Cortex of kidney (tissue), 1 donor: ENCODE results near the gene SMYD3.
"Not testable (repeated sequence)": the region's sequence is repeated elsewhere in the genome, so short reads cannot be mapped to it uniquely, and the experiment has no call there.

ENCODE experiments used
- DNase-seq: peaks from one replicate; lab custom pipeline; 2025; lab: John Stamatoyannopoulos, UW

SMYD3 gene

GRCh38 chr1:245988393-245989078, 518.5 kb downstream of the SMYD3 start:
- no peak for DNase-seq

DNA sequence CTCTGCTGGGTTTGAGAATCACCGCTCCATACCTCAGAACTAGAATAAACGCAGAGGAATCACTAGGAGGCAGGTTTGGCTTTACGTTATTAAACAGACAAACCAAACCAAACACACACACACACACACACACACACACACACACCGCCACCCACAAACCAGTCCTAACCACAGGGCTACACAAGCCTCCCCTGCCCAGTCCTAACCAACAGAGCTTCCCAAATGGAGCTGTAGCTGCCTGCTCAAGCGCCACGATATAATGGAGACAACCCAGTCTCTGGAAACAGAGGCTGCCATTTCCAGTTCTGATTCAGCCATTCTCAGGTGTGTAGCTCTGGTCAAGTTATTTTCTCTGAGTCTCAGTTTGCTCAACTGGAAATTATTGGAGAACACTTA, 519.1 kb downstream of the SMYD3 start:
- DNase-seq: no peak

DNA sequence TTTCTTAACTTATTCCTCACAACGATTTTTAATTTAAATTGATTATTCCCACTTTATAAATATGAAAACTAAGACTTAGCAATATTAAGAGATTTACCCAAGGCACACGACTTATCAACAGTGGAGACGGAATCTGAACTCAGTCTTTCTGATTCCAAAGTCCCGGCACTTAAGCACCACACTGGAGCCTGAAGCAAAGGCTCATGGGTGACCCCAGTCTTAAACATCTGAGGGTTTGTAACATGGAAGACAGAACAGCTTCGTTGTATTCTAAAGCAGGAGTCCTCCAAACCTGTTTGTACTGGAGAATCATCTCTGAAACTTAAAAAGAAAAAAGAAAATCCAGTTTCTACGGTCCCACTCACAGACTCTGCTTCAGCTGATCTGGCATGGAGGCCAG, 519.5 kb downstream of the SMYD3 start:
- DNase-seq: no peak

GRCh38 chr1:245987219-245987545, 519.9 kb downstream of the SMYD3 start:
- DNase-seq: no peak

- no peak for DNase-seq
Measured at GRCh38 chr1:245986404-245987218, 520.5 kb downstream of the SMYD3 start.

GRCh38 chr1:245984390-245985155, 522.5 kb downstream of the SMYD3 start:
- DNase-seq: no peak

DNA sequence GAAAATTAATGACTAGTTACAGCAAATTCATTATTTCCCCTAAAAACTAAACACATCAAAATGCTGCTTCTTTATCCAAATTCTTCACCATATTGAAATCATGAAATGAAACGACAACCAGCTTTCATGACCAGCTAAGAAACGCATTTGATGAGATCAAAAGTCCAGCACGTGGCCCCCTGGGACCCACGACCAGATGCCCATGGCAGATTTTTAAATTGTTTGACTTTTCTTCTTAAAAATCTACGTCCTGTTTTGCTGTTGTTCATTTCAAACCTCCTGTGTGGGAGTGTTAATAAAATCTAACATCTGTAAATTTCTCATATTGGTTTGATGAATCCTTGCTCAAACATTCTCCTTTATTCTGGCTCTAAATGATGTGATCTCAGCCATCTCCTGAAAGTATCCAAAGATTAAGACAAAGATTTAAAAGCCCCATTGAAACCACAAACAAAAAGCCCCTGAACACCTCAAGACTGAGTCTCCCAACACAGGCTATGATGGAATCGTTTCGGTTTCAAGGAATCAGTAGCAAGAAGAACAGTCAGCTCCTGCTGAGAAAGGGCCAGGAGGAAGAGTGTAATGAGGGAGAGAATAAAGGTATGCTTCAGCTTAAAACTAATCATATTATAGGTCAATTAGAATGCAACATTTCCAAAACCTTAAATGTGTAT, 523.6 kb downstream of the SMYD3 start:
- DNase-seq: no peak

- no peak for DNase-seq
Measured at GRCh38 chr1:245979589-245979988, 527.5 kb downstream of the SMYD3 start.

- DNase-seq: no peak
Measured at GRCh38 chr1:245978915-245979314, 528.2 kb downstream of the SMYD3 start.

DNA sequence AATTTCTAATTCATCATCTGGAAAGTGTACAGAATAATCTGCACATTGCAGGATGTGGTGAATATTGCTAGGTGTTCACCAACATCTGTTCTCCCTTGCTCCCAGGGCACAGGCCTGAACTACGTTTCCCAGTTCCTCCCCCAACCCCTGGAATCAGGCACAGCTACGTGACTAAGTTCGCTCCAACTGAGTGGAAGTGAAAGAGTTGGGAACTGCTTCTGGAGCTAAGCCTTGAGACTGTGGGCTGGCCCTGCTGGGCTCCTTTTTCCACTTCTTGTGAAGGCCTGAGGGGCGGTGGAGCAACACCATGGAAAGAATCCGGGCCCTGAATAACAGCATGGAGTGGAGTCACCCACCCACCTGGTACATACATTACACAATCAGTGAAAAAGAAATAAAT, 534.6 kb downstream of the SMYD3 start:
- no peak for DNase-seq

DNA sequence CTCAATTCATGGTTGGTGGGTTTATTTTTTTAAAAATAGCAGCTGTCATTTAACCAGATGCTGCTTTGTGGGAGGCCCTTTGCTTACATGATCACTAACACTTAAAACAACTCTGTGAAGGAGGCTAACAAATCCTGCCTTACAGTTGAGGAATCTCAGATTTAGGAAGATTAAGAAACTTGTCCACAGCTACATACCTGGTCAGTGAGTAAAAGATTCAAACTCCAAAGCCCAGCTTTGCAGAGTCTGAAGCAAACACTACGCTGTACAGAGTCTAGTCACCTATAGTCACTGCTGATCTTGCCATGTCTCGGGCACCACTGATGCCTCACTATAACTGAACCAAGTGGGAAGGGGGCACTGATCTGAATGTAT, 535.4 kb downstream of the SMYD3 start:
- DNase-seq: no peak

GRCh38 chr1:245971076-245971710, 535.9 kb downstream of the SMYD3 start:
- not testable (repeated sequence) for DNase-seq

- DNase-seq: no peak
Measured at GRCh38 chr1:245969283-245969682, 537.8 kb downstream of the SMYD3 start.

DNA sequence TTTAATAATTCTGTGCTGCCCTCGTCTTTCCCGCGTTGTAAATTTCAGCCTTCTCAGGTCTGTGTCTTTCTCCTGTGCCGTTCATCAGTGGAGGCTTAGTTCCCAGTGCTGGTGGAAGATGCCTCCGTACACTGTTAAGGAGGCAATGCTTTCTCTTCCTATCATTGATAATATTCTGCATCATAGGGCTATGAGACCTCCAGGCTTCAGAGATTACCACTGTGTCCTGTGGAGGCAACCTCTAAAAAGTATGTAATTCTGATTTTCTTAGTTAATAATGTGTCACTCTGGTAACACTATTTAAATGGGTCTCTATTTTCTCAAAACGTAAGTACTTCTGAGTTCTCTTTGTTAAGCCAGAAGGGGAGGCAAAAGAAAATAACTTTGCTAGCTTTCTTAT, 538.3 kb downstream of the SMYD3 start:
- DNase-seq: no peak

DNA sequence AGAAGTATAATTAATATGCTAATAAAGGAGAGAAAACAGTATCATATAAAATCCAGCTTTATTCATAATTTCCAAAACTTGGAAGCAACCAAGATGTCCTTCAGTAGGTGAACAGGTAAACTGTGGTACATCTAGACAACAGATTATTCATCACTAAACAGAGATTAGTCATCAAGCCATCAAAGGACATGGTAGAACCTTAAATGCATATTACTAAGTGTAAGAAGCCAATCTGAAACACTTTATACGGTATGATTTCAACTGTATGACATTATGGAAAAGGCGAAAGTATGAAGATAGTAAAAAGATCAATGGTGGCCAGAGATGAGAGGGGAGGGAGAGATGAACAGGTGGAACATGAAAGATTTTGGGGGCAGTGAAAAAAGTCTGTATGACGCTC, 541.7 kb downstream of the SMYD3 start:
- DNase-seq: no peak

GRCh38 chr1:245963649-245964048, 543.4 kb downstream of the SMYD3 start:
- no peak for DNase-seq

DNA sequence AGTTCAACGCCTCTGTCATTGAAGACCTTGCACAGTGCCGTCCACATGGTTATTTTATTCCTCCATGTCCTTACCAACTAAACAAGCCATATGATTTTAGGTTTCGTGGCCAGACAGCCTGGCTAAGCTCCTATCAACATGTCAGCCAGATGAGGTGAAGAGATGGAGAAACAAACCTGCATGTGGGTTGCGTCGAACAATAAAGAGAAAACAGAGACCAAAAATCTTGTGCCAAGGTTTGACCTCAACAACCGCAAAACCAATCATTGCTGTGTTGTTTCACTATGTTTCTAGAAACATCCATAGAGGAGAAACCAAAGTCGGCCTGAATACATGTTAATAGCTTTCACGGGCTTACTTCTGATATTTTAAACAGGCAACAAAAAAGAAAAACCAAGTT, 544.6 kb downstream of the SMYD3 start:
- no peak for DNase-seq

DNA sequence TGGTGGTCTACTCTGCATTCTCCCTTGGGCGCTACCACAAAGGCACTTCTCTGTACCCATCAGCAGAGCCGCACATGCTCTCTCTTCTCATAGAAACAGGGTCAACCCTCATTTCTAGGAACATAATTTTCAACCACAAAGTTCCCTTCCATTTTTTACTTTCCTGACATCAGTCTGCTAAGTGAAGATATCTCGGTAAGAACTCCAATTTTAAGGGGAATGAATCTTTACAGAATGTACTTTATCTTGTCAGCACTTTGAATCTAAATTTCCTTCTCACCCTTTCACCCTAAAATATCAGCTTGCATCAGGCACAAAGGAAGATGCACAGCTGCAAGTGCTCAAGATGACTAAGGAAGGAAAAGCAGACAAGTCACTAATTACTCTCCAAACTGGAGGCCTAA, 545.9 kb downstream of the SMYD3 start:
- DNase-seq: no peak

DNA sequence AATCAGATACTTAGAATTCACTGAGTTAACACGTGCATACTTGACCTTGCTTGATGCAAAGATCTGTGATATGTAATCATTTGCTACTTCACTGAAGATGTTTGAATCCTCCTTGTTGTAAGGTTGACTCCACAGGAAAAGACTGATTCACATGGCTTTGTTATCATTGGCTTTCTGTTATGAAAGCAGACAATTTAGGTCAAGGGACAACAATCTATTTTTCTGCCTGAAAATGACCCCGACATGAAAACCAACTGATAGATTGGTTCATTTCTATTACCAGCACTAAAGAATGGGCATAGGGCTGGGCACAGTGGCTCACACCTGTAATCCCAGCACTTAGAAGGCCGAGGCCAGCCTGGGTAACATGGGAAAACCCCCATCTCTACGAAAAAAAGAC, 546.9 kb downstream of the SMYD3 start:
- no peak for DNase-seq

DNA sequence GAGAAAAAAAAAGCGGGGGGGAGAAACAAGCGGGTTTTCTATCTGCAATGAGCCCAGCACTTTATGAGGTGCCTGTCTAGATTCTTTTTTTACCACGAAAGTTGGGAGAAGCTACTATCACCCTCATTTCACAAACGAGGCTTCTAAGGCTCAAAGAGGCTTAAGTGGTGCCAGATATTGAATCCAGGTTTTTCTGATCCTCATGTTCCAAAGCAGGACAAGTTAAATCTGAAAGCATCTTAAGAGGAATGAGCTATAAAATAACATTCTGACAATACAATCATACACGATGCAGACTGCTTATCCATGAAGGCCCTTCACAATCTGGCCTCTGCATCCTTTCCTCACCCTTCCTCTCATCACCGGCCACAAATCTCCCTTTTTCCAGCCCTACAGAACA, 549.1 kb downstream of the SMYD3 start:
- DNase-seq: no peak

DNA sequence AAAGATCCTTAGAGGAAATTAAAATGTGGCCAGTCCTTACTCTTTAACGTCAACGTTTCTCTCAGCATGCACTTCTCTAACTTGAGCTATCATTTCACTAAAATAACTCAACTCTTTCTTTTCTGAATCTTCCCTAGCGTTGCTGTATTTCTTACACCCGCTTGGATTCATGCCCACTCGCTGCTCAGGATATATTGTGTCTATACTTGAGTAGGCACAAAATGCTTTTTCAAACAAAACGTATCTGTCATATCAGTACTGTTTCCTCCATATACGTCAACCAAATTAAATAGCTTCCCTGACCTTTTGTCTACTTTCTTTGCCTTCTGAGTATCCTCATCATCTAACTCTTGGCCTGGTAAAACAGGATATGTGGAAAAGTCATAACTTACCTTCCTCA, 549.7 kb downstream of the SMYD3 start:
- DNase-seq: no peak

DNA sequence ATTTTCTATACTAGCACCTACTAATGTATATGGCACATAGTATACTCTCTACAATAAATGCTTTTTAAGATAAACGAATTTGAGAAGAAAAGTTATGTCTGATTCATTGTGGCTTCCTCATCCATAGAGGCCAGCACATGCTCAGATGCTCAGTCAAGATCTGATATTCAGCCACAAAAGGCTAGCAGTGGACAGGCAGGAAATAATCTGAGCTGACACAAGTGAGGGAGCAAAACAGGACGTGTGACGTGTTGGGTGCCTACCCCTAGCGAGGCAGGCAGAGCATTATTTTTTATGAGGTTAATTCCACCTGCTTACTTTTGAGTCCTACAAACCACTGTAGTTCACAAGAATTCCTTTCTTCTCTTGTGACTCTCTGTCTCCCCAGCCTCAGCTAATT, 550.9 kb downstream of the SMYD3 start:
- DNase-seq: no peak
